GM12878 (cell line): ENCODE data around the gene MOCS1. TPM values are rescaled to one million over a fixed set of nuclear protein-coding genes. Genes with fewer than 3 reads are reported as not detected.

Source experiments
- ATAC-seq: fragments of 200-7000 bp; cut with Tn5 transposase; 3 replicates; pipeline ENCODE4 v1.9.1; 2020; ENCODE audit warnings: mild to moderate bottlenecking, moderate library complexity
- BruUV-seq: library from RNA; stranded (reverse); fragments of 400-500 nt; replicated peaks from 2 replicates; lab custom pipeline; 2021; lab: Mats Ljungman, UMichigan
- CTCF ChIA-PET: fragments of 300-600 bp; sonication (Branson Sonifier 250); formaldehyde crosslinking; extraction: SDS; loops from one replicate; lab custom pipeline; 2021; ENCODE audit warnings: inconsistent platforms; lab: Yijun Ruan, JAX
- POLR2A ChIA-PET: fragments of 350-600 bp; formaldehyde crosslinking; extraction: SDS; loops from one replicate; lab custom pipeline; 2021; ENCODE audit warnings: inconsistent platforms; lab: Charles Lee
- RAD21 ChIA-PET: fragments of 300-600 bp; sonication (Branson Sonifier 250); formaldehyde crosslinking; loops from one replicate; lab custom pipeline; 2023; ENCODE audit warnings: antibody characterized with exemption; ENCODE audit not compliant: unreplicated experiment; lab: Charles Lee
- SMC1A ChIA-PET: fragments of 300-600 bp; sonication (Branson Sonifier 250); formaldehyde crosslinking; loops from one replicate; lab custom pipeline; 2023; ENCODE audit not compliant: unreplicated experiment, uncharacterized antibody; lab: Charles Lee
- DNase-seq: peaks from one replicate; pipeline ENCODE4 v3.0.0-alpha.2; 2011; ENCODE audit warnings: low read depth, low spot score
- FAIRE-seq: peaks from 3 replicates; lab custom pipeline; 2011; peaks lifted over from hg19 to GRCh38; lab: Jason Lieb, UNC
- H2AFZ ChIP-seq: 2 replicates; pipeline ENCODE4 v1.6.0; 2011; ENCODE audit warnings: low read depth, low read length, control low read depth; ENCODE audit not compliant: control insufficient read depth
- H3K27ac ChIP-seq: 2 replicates; pipeline ENCODE4 v1.5.1; 2011; ENCODE audit warnings: control low read depth; ENCODE audit not compliant: control insufficient read depth, insufficient read depth
- H3K27me3 ChIP-seq, 2 experiments: replicated peaks in 1 of 2; 2 replicates each; pipeline versions ENCODE4 v1.6.0 to v1.6.1; 2011; ENCODE audit warnings: low read length in 1 of 2; ENCODE audit not compliant: control insufficient read depth in 2 of 2, insufficient read depth in 2 of 2
- H3K36me3 ChIP-seq, 2 experiments: 2 replicates each; pipeline ENCODE4 v1.5.1; 2011; ENCODE audit warnings: low read length in 1 of 2; ENCODE audit not compliant: control insufficient read depth in 2 of 2, insufficient read depth in 2 of 2
- H3K4me1 ChIP-seq: 2 replicates; pipeline ENCODE4 v1.6.1; 2011; ENCODE audit warnings: mild to moderate bottlenecking, low read length, moderate library complexity, mixed read lengths; ENCODE audit not compliant: control insufficient read depth, insufficient read depth
- H3K4me2 ChIP-seq: 2 replicates; pipeline ENCODE4 v1.6.0; 2011; ENCODE audit warnings: control low read depth; ENCODE audit not compliant: control insufficient read depth, insufficient read depth
- H3K4me3 ChIP-seq: fragments of 200-600 bp; sonication (generic); 2 replicates; pipeline ENCODE4 v1.5.1; 2016
- H3K79me2 ChIP-seq: 2 replicates; pipeline ENCODE4 v1.6.0; 2011; ENCODE audit warnings: low read length; ENCODE audit not compliant: control insufficient read depth, insufficient read depth
- H3K9ac ChIP-seq: 2 replicates; pipeline ENCODE4 v1.8.0; 2011; ENCODE audit warnings: low read length, control low read depth, mixed read lengths; ENCODE audit not compliant: control insufficient read depth, insufficient read depth
- H3K9me3 ChIP-seq: replicated peaks from 3 replicates; pipeline ENCODE4 v1.5.1; 2011; ENCODE audit warnings: mild to moderate bottlenecking, low read length; ENCODE audit not compliant: control insufficient read depth, insufficient read depth
- H4K20me1 ChIP-seq: 2 replicates; pipeline ENCODE4 v1.6.0; 2011; ENCODE audit not compliant: control insufficient read depth, insufficient read depth
- E2F4 ChIP-seq: IDR thresholded peaks from 2 replicates; pipeline ENCODE4 v1.6.1; 2012; ENCODE audit warnings: low read depth, low read length, improper control_type of control experiment
- FOXM1 ChIP-seq: IDR thresholded peaks from 2 replicates; pipeline ENCODE4 v1.6.1; 2012; ENCODE audit warnings: low read depth, mild to moderate bottlenecking, inconsistent platforms, low read length, moderate library complexity
- JUND ChIP-seq: IDR thresholded peaks from 2 replicates; pipeline ENCODE4 v1.6.1; 2012; ENCODE audit warnings: low read depth, mild to moderate bottlenecking, low read length, improper control_type of control experiment, moderate library complexity
- NRF1 ChIP-seq: conservative IDR thresholded peaks from 2 replicates; pipeline ENCODE4 v1.6.1; 2011; ENCODE audit warnings: mild to moderate bottlenecking, low read depth, low read length, improper control_type of control experiment
- PAX5 ChIP-seq: IDR thresholded peaks from 2 replicates; pipeline ENCODE4 v1.6.1; 2011; ENCODE audit warnings: low read depth, low read length, borderline replicate concordance
- PRDM15 ChIP-seq: fragments of 450-650 bp; formaldehyde crosslinking; IDR thresholded peaks from 2 replicates; pipeline ENCODE4 v1.4.0; 2020; ENCODE audit warnings: mild to moderate bottlenecking, moderate library complexity
- RELA ChIP-seq: fragments of 450-650 bp; IDR thresholded peaks from 2 replicates; pipeline ENCODE4 v1.8.0; 2014; ENCODE audit warnings: borderline replicate concordance; ENCODE audit not compliant: partially characterized antibody
- SIX5 ChIP-seq: IDR thresholded peaks from 2 replicates; pipeline ENCODE4 v1.6.1; 2011; ENCODE audit warnings: mild to moderate bottlenecking, low read depth, low read length, moderate library complexity; ENCODE audit not compliant: severe bottlenecking
- STAT1 ChIP-seq: fragments of 450-650 bp; conservative IDR thresholded peaks from 2 replicates; pipeline ENCODE4 v1.6.1; 2014; ENCODE audit warnings: antibody characterized with exemption, mild to moderate bottlenecking
- ZBED1 ChIP-seq: IDR thresholded peaks from 2 replicates; pipeline ENCODE4 v1.6.1; 2016; ENCODE audit warnings: borderline replicate concordance
- WGBS: methylation state at CpG from one replicate; pipeline ENCODE4 v1.1.6; 2016; ENCODE audit warnings: low lambda C conversion rate; ENCODE audit not compliant: insufficient replicate concordance, insufficient coverage; ENCODE audit errors: missing lambda C conversion rate; 5-methylcytosine and 5-hydroxymethylcytosine counted together
- in situ Hi-C: fragments of 300-500 bp; cut with MboI; formaldehyde crosslinking; loops from 9 replicates; pipeline ENCODE4 v1.14.3; 2018; ENCODE audit warnings: mixed read lengths
- intact Hi-C: fragments of 100-400 bp; cut with micrococcal nuclease; formaldehyde crosslinking; loops from one replicate; pipeline ENCODE4 v1.14.2; 2022; ENCODE audit not compliant: unreplicated experiment
- polyA plus RNA-seq, 11 experiments: library from polyadenylated mRNA; depleted of rRNA in 4 of 11; unstranded in 6 of 11; stranded (reverse) in 5 of 11; fragments of >200 nt; fragmentation: Nextera tagmentation in 4 of 11; fragmentation: Illumina TruSeq in 1 of 11; extraction: Ambion mirVana in 4 of 11; extraction: Trizol in 1 of 11; gene quantifications; 1 replicate in 1 of 11; 2 replicates in 10 of 11; pipeline versions ENCODE4 v1.2.1 to v1.2.3, GENCODE V29; 2011 to 2016; ENCODE audit warnings: inconsistent platforms in 2 of 11, missing spikeins in 2 of 11, low read depth in 1 of 11
- total RNA-seq, 4 experiments: library from RNA; depleted of rRNA in 3 of 4; stranded (reverse); fragments of >200 nt in 3 of 4; fragmentation: Illumina TruSeq in 1 of 4; extraction: Trizol in 1 of 4; gene quantifications; 2 replicates each; pipeline versions ENCODE4 v1.2.1 to v1.2.3, GENCODE V29; 2013 to 2021
- TF ChIP-seq, protein P1 (sequence below): IDR thresholded peaks from 2 replicates; pipeline ENCODE4 v1.6.1; 2012; ENCODE audit warnings: mild to moderate bottlenecking, low read depth, low read length
- TF ChIP-seq, protein P2 (sequence below): fragments of 450-650 bp; IDR thresholded peaks from 2 replicates; pipeline ENCODE4 v1.6.1; 2017; ENCODE audit warnings: mild to moderate bottlenecking, moderate library complexity

MOCS1 gene
- total and polyA plus RNA-seq, 10 of the 15 experiments (the other 5 are each of a cell fraction or from before 2014, with no cell fraction given): 0.02 to 5.4 (median 0.16) TPM; not detected in 2

- no peak for FAIRE-seq
- ATAC-seq: no peak
- H4K20me1 ChIP-seq: no peaks in the 10 kb centered on the region
- no peak overlapping the region for H3K9ac ChIP-seq
- WGBS: 24% methylated on average over 7 of the region's 7 CpGs
- ChIA-PET RAD21 (no interaction called here), SMC1A (no interaction called here), POLR2A (no interaction called here), CTCF (interaction anchor here (1.2 to 1.4 kb wide), 2 partner anchors 21 to 524 kb away, joined by 3 to 5 read pairs; no protein-coding TSS in a partner anchor)
- no peaks in the 10 kb centered on the region for H3K79me2 ChIP-seq
- no peak for DNase-seq
- H3K9me3 ChIP-seq: no peaks in the 10 kb centered on the region
- peaks cover 0 to 3% of the 10 kb centered on the region in 2 experiments; a peak in 2 of 4 replicates for H3K27me3 ChIP-seq
- in situ Hi-C loops: loop anchor here (10.0 kb wide), 1 partner anchor 531 kb away; no protein-coding TSS in a partner anchor
- no peaks in the 10 kb centered on the region for H3K4me1 ChIP-seq
- no peaks in the 10 kb centered on the region for H3K36me3 ChIP-seq
- intact Hi-C loops: no loop called here
- H3K4me2 ChIP-seq: no peak overlapping the region
- BruUV-seq: no TSS peak
- no peak overlapping the region for H3K4me3 ChIP-seq
- H3K27ac ChIP-seq: no peak overlapping the region
- H2AFZ ChIP-seq: no peak overlapping the region
- TF ChIP-seq STAT1 (no peak), RELA (no peak), FOXM1 (no peak), SIX5 (no peak), PRDM15 (CRISPR knock-in tag) (no peak), ZBED1 (no peak), PAX5 (no peak), E2F4 (no peak), NRF1 (no peak), JUND (no peak)
- TF ChIP-seq, protein P1, sequence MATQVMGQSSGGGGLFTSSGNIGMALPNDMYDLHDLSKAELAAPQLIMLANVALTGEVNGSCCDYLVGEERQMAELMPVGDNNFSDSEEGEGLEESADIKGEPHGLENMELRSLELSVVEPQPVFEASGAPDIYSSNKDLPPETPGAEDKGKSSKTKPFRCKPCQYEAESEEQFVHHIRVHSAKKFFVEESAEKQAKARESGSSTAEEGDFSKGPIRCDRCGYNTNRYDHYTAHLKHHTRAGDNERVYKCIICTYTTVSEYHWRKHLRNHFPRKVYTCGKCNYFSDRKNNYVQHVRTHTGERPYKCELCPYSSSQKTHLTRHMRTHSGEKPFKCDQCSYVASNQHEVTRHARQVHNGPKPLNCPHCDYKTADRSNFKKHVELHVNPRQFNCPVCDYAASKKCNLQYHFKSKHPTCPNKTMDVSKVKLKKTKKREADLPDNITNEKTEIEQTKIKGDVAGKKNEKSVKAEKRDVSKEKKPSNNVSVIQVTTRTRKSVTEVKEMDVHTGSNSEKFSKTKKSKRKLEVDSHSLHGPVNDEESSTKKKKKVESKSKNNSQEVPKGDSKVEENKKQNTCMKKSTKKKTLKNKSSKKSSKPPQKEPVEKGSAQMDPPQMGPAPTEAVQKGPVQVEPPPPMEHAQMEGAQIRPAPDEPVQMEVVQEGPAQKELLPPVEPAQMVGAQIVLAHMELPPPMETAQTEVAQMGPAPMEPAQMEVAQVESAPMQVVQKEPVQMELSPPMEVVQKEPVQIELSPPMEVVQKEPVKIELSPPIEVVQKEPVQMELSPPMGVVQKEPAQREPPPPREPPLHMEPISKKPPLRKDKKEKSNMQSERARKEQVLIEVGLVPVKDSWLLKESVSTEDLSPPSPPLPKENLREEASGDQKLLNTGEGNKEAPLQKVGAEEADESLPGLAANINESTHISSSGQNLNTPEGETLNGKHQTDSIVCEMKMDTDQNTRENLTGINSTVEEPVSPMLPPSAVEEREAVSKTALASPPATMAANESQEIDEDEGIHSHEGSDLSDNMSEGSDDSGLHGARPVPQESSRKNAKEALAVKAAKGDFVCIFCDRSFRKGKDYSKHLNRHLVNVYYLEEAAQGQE: no peak
- TF ChIP-seq, protein P2, sequence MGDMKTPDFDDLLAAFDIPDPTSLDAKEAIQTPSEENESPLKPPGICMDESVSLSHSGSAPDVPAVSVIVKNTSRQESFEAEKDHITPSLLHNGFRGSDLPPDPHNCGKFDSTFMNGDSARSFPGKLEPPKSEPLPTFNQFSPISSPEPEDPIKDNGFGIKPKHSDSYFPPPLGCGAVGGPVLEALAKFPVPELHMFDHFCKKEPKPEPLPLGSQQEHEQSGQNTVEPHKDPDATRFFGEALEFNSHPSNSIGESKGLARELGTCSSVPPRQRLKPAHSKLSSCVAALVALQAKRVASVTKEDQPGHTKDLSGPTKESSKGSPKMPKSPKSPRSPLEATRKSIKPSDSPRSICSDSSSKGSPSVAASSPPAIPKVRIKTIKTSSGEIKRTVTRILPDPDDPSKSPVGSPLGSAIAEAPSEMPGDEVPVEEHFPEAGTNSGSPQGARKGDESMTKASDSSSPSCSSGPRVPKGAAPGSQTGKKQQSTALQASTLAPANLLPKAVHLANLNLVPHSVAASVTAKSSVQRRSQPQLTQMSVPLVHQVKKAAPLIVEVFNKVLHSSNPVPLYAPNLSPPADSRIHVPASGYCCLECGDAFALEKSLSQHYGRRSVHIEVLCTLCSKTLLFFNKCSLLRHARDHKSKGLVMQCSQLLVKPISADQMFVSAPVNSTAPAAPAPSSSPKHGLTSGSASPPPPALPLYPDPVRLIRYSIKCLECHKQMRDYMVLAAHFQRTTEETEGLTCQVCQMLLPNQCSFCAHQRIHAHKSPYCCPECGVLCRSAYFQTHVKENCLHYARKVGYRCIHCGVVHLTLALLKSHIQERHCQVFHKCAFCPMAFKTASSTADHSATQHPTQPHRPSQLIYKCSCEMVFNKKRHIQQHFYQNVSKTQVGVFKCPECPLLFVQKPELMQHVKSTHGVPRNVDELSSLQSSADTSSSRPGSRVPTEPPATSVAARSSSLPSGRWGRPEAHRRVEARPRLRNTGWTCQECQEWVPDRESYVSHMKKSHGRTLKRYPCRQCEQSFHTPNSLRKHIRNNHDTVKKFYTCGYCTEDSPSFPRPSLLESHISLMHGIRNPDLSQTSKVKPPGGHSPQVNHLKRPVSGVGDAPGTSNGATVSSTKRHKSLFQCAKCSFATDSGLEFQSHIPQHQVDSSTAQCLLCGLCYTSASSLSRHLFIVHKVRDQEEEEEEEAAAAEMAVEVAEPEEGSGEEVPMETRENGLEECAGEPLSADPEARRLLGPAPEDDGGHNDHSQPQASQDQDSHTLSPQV: no peak
These were observed 48.6 kb downstream of the MOCS1 start for GRCh38 chr6:39885691-39886090.
